ENCODE results near the gene MMP8. TPM values are rescaled to one million over a fixed set of nuclear protein-coding genes. Genes with fewer than 3 reads are reported as not detected.

Gene MMP8
- total and polyA plus RNA-seq, 9 of the 15 experiments (the other 6 are each of a cell fraction or from before 2014, with no cell fraction given) = not detected

DNA sequence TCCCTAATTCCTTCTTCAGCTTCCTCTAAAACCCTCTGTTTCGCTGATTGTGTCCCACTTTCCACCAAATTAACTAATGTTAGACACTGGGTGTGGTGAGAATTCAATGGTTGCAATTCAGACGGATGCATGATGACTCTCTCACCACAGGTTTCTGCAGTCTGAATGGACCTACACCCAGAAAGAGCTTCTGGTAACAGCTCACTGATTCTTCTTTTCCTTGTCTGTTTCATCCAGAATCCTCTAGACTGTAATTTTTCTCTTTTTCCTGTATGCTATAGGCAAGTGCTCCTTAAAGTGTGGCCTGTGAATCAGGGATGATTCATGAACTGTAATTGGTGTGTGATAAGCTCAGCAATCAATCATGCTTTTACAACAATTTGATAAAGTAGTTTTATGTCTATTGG lies 37.6 kb upstream of the MMP8 start (continued):
- TF ChIP-seq, protein P1, sequence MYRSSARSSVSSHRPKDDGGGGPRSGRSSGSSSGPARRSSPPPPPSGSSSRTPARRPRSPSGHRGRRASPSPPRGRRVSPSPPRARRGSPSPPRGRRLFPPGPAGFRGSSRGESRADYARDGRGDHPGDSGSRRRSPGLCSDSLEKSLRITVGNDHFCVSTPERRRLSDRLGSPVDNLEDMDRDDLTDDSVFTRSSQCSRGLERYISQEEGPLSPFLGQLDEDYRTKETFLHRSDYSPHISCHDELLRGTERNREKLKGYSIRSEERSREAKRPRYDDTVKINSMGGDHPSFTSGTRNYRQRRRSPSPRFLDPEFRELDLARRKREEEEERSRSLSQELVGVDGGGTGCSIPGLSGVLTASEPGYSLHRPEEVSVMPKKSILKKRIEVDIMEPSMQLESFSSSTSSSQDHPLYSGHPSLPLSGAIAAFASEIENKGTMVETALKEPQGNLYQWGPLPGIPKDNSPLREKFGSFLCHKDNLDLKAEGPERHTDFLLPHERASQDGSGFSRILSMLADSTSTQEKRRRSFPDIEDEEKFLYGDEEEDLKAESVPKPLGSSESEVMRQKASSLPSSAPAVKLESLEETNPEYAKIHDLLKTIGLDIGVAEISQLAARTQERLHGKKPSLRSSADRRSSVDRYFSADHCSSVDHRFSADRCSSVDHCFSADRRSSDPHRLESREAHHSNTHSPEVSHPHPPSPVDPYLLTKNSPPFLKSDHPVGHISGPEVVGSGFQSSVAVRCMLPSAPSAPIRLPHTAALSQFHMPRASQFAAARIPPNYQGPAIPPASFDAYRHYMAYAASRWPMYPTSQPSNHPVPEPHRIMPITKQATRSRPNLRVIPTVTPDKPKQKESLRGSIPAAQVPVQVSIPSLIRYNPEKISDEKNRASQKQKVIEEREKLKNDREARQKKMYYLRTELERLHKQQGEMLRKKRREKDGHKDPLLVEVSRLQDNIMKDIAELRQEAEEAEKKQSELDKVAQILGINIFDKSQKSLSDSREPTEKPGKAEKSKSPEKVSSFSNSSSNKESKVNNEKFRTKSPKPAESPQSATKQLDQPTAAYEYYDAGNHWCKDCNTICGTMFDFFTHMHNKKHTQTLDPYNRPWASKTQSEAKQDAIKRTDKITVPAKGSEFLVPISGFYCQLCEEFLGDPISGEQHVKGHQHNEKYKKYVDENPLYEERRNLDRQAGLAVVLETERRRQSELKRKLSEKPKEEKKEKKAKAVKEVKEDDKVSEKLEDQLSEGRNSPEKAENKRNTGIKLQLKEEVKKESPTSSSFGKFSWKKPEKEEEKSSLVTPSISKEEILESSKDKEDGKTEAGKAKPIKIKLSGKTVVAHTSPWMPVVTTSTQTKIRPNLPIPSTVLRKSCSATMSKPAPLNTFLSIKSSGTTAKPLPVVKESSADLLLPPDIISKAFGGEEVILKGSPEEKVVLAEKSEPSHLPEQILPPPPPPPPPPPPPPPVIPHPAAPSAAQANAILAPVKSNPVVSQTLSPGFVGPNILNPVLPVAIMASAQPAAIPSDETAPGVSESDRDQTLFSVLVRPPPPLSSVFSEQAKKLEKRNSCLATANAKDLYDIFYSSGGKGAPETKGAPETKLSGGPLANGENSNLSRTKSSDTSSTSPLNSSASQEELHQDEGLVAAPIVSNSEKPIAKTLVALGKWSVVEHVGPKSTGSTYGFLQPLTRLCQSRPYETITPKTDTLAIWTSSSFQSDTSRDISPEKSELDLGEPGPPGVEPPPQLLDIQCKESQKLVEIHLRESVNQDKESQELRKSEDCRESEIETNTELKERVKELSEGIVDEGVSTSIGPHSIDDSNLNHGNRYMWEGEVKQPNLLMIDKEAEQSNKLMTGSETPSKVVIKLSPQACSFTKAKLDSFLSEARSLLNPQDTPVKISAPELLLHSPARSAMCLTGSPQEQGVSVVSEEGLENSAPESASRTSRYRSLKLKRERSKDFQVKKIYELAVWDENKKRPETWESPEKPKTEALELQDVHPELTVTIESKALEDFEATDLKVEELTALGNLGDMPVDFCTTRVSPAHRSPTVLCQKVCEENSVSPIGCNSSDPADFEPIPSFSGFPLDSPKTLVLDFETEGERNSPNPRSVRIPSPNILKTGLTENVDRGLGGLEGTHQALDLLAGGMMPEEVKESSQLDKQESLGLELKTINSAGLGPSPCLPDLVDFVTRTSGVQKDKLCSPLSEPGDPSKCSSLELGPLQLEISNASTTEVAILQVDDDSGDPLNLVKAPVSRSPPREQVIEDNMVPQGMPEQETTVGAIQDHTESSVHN (IDR thresholded peaks at IDR 0.05; ENCODE audit: borderline replicate concordance in 1 of 2, low read depth in 1 of 2) = no peak
- TF ChIP-seq SMARCA5 (IDR thresholded peaks at IDR 0.05) (no peak), CC2D1A (IDR thresholded peaks at IDR 0.05) (no peak), NONO (IDR thresholded peaks at IDR 0.05; ENCODE audit: low read depth in 2 of 2, low read length in 1 of 2) (no peak)
- TF ChIP-seq, protein P2, sequence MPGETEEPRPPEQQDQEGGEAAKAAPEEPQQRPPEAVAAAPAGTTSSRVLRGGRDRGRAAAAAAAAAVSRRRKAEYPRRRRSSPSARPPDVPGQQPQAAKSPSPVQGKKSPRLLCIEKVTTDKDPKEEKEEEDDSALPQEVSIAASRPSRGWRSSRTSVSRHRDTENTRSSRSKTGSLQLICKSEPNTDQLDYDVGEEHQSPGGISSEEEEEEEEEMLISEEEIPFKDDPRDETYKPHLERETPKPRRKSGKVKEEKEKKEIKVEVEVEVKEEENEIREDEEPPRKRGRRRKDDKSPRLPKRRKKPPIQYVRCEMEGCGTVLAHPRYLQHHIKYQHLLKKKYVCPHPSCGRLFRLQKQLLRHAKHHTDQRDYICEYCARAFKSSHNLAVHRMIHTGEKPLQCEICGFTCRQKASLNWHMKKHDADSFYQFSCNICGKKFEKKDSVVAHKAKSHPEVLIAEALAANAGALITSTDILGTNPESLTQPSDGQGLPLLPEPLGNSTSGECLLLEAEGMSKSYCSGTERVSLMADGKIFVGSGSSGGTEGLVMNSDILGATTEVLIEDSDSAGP (CRISPR knock-in tag; IDR thresholded peaks at IDR 0.05) = no peak

Measured in K562 (cell line).